A549 (cell line): ENCODE measurements around the gene SVOPL.

Source experiments
- BHLHE40 ChIP-seq: IDR thresholded peaks from 2 replicates; pipeline ENCODE4 v1.6.1; 2012; ENCODE audit warnings: low read depth, low read length, inconsistent platforms
- CBX2 ChIP-seq: fragments of 200-600 bp; sonication (generic); IDR thresholded peaks from 2 replicates; pipeline ENCODE4 v1.6.1; 2016; ENCODE audit warnings: low read depth, mild to moderate bottlenecking, borderline replicate concordance
- CHD4 ChIP-seq: fragments of 200-600 bp; sonication (generic); IDR thresholded peaks from 2 replicates; pipeline ENCODE4 v1.6.1; 2016; ENCODE audit warnings: antibody characterized with exemption, mild to moderate bottlenecking, borderline replicate concordance
- EHMT2 ChIP-seq: fragments of 200-600 bp; sonication (generic); IDR thresholded peaks from 2 replicates; pipeline ENCODE4 v1.6.1; 2016; ENCODE audit warnings: antibody characterized with exemption, low read depth, mild to moderate bottlenecking, moderate library complexity
- MAFK ChIP-seq: fragments of 450-650 bp; IDR thresholded peaks from 2 replicates; pipeline ENCODE4 v1.6.1; 2014; ENCODE audit not compliant: partially characterized antibody
- SMC3 ChIP-seq: fragments of >200 bp; sonication (Bioruptor Twin); formaldehyde crosslinking; IDR thresholded peaks from 3 replicates; pipeline ENCODE4 v1.6.1; 2018; ENCODE audit warnings: inconsistent platforms
- USF2 ChIP-seq: fragments of 450-650 bp; IDR thresholded peaks from 2 replicates; pipeline ENCODE4 v1.6.1; 2014; ENCODE audit warnings: antibody characterized with exemption
- TF ChIP-seq, protein P1 (sequence below): fragments of 200-600 bp; sonication (generic); IDR thresholded peaks from 2 replicates; pipeline ENCODE4 v1.6.1; 2016; ENCODE audit warnings: antibody characterized with exemption, mild to moderate bottlenecking, moderate library complexity
- TF ChIP-seq, protein P2 (sequence below): fragments of >200 bp; sonication (Bioruptor Twin); formaldehyde crosslinking; IDR thresholded peaks from 3 replicates; pipeline ENCODE4 v1.5.1; 2016

DNA sequence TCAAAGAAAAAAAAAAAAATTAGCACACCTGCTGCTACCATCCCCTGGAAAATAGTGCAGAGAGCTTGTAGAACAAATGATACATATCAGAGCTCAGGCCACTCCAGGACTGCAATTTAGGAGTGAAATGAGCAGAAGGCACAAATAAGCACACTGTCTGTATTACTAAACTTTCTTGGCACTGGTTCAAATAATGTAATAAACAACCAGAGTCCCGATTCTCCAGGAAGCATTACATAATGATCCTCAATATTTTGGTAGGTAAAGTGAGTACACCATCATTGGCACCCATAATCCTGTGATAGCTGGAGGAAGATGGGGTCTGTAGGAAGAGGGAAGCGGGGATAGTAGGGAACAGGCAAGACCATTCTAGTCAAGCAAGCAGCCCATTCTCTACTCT, 74.3 kb downstream of the SVOPL start:
- TF ChIP-seq, protein P1, sequence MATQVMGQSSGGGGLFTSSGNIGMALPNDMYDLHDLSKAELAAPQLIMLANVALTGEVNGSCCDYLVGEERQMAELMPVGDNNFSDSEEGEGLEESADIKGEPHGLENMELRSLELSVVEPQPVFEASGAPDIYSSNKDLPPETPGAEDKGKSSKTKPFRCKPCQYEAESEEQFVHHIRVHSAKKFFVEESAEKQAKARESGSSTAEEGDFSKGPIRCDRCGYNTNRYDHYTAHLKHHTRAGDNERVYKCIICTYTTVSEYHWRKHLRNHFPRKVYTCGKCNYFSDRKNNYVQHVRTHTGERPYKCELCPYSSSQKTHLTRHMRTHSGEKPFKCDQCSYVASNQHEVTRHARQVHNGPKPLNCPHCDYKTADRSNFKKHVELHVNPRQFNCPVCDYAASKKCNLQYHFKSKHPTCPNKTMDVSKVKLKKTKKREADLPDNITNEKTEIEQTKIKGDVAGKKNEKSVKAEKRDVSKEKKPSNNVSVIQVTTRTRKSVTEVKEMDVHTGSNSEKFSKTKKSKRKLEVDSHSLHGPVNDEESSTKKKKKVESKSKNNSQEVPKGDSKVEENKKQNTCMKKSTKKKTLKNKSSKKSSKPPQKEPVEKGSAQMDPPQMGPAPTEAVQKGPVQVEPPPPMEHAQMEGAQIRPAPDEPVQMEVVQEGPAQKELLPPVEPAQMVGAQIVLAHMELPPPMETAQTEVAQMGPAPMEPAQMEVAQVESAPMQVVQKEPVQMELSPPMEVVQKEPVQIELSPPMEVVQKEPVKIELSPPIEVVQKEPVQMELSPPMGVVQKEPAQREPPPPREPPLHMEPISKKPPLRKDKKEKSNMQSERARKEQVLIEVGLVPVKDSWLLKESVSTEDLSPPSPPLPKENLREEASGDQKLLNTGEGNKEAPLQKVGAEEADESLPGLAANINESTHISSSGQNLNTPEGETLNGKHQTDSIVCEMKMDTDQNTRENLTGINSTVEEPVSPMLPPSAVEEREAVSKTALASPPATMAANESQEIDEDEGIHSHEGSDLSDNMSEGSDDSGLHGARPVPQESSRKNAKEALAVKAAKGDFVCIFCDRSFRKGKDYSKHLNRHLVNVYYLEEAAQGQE: no peak
- TF ChIP-seq CHD4: no peak
- TF ChIP-seq, protein P2, sequence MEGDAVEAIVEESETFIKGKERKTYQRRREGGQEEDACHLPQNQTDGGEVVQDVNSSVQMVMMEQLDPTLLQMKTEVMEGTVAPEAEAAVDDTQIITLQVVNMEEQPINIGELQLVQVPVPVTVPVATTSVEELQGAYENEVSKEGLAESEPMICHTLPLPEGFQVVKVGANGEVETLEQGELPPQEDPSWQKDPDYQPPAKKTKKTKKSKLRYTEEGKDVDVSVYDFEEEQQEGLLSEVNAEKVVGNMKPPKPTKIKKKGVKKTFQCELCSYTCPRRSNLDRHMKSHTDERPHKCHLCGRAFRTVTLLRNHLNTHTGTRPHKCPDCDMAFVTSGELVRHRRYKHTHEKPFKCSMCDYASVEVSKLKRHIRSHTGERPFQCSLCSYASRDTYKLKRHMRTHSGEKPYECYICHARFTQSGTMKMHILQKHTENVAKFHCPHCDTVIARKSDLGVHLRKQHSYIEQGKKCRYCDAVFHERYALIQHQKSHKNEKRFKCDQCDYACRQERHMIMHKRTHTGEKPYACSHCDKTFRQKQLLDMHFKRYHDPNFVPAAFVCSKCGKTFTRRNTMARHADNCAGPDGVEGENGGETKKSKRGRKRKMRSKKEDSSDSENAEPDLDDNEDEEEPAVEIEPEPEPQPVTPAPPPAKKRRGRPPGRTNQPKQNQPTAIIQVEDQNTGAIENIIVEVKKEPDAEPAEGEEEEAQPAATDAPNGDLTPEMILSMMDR: no peak
- TF ChIP-seq SMC3: no peak
- TF ChIP-seq USF2: no peak
- no peak for TF ChIP-seq EHMT2
- no peak for TF ChIP-seq BHLHE40
- no peak for TF ChIP-seq CBX2
- no peak for TF ChIP-seq MAFK
